Lower leg skin (tissue), 4 donors: Measurements from ENCODE around the gene ZNF619. TPM values are rescaled to one million over a fixed set of nuclear protein-coding genes. Genes with fewer than 3 reads are reported as not detected.

ENCODE experiments used
- DNase-seq, 2 donors: peaks; one replicate each; pipeline ENCODE4 v3.0.0-alpha.2; 2019; ENCODE audit warnings: low spot score in 2 of 2
- H3K4me3 ChIP-seq: fragments of 200-600 bp; sonication (generic); 2 replicates; pipeline ENCODE4 v1.5.1; 2017; ENCODE audit warnings: mild to moderate bottlenecking, low read depth; ENCODE audit not compliant: poor library complexity, severe bottlenecking
- CTCF ChIP-seq, 3 donors: fragments of 450-650 bp; IDR thresholded peaks; one replicate each; pipeline ENCODE4 v1.5.1; 2016; ENCODE audit warnings: antibody characterized with exemption in 3 of 3, mild to moderate bottlenecking in 3 of 3, moderate library complexity in 2 of 3
- POLR2A ChIP-seq, 2 donors: fragments of 450-650 bp; IDR thresholded peaks; one replicate each; pipeline ENCODE4 v1.6.1; 2016 to 2017; ENCODE audit warnings: antibody characterized with exemption in 2 of 2, mild to moderate bottlenecking in 1 of 2, moderate library complexity in 1 of 2
- WGBS, 2 donors: methylation state at CpG; one replicate each; pipeline ENCODE4 v1.1.5; 2018; 5-methylcytosine and 5-hydroxymethylcytosine counted together
- intact Hi-C: fragments of 100-400 bp; cut with DNase I; formaldehyde crosslinking; loops from one replicate; pipeline ENCODE4 v1.15.0; 2023; ENCODE audit warnings: low total_unique reads
- total RNA-seq, 4 donors: library from RNA; depleted of rRNA; stranded (reverse); fragments of >200 nt; gene quantifications; one replicate each; pipeline ENCODE4 v1.1.0, GENCODE V29; 2016

The ZNF619 gene
- total RNA-seq, 4 donors from 2014 or later, result 4.0 to 6.0 (median 5.2) TPM

- no peak for DNase-seq
- 77 to 79% methylated on average over 2 of the region's 2 CpGs for WGBS, 2 donors
- TF ChIP-seq POLR2A (IDR thresholded peaks at IDR 0.05) (no peak), CTCF (IDR thresholded peaks at IDR 0.05) (no peak)
- intact Hi-C loops, result loop anchor here (10.0 kb wide), 1 partner anchor 126 kb away; no protein-coding TSS in a partner anchor
- no peak overlapping the region for H3K4me3 ChIP-seq
Measured at GRCh38 chr3:40450438-40450837, 26.5 kb upstream of the ZNF619 start.

GRCh38 chr3:40451551-40451950 is 25.4 kb upstream of the ZNF619 start:
- no peak overlapping the region for H3K4me3 ChIP-seq
- TF ChIP-seq CTCF (IDR thresholded peaks at IDR 0.05) (no peak), POLR2A (IDR thresholded peaks at IDR 0.05) (no peak)
- intact Hi-C loops, result loop anchor here (10.0 kb wide), 1 partner anchor 127 kb away; no protein-coding TSS in a partner anchor
- DNase-seq, result no peak

- intact Hi-C loops, result loop anchor here (10.0 kb wide), 1 partner anchor 127 kb away; no protein-coding TSS in a partner anchor
- 71 to 81% methylated on average over 1 of the region's 1 CpG for WGBS, 2 donors
- DNase-seq, result no peak
- no peak overlapping the region for H3K4me3 ChIP-seq
- TF ChIP-seq POLR2A (IDR thresholded peaks at IDR 0.05) (no peak), CTCF (IDR thresholded peaks at IDR 0.05) (no peak)
Measured at GRCh38 chr3:40452057-40452456, 24.9 kb upstream of the ZNF619 start.

GRCh38 chr3:40452562-40452875 is 24.4 kb upstream of the ZNF619 start:
- intact Hi-C loops, result loop anchor here (10.0 kb wide), 1 partner anchor 128 kb away; no protein-coding TSS in a partner anchor
- no peak for DNase-seq
- WGBS, 2 donors, result 0 to 3% methylated on average over 7 of the region's 7 CpGs
- H3K4me3 ChIP-seq, result peak overlapping the region; percentile 63
- TF ChIP-seq POLR2A (IDR thresholded peaks at IDR 0.05), result no peak
- TF ChIP-seq CTCF (IDR thresholded peaks at IDR 0.05), result no peak

- TF ChIP-seq CTCF (IDR thresholded peaks at IDR 0.05) (no peak), POLR2A (IDR thresholded peaks at IDR 0.05) (no peak)
- intact Hi-C loops, result loop anchor here (10.0 kb wide), 1 partner anchor 128 kb away; no protein-coding TSS in a partner anchor
- 0% methylated on average over 26 to 35 of the region's 41 CpGs for WGBS, 2 donors
- DNase-seq, result peak; percentile 99
- H3K4me3 ChIP-seq, result peak overlapping the region; percentile 63
Measured at GRCh38 chr3:40452876-40453730, 23.8 kb upstream of the ZNF619 start.
